ENCODE results near the gene NPY2R. TPM values are rescaled to one million over a fixed set of nuclear protein-coding genes. Genes with fewer than 3 reads are reported as not detected.

The NPY2R gene
- total and polyA plus RNA-seq, 9 donors: 0.04 to 0.79 (median 0.12) TPM; not detected in 4

DNA sequence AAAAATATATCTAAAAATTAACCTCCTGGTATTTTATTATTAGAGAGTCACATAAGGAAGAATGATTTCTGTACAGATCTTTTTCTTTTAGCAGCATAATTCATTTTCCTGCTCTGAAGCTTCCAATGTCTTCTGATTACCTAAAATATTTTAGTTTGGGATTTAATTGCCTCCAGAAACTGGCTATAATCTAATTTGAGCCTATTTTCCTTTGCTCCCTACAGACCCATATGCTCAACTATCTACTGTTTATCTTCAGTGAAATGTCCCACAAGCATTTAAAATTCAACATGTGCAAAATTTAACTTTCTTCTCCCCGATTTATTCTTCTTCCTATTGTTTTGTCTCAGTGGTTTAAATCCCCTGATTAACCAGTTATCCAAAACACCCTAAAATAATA is 29.1 kb downstream of the NPY2R start:
- no peaks in the 10 kb centered on the region for H3K36me3 ChIP-seq
- TF ChIP-seq EP300 (IDR thresholded peaks at IDR 0.05) (no peak), POLR2A (IDR thresholded peaks at IDR 0.05) (no peak)
- TF ChIP-seq, protein P1, sequence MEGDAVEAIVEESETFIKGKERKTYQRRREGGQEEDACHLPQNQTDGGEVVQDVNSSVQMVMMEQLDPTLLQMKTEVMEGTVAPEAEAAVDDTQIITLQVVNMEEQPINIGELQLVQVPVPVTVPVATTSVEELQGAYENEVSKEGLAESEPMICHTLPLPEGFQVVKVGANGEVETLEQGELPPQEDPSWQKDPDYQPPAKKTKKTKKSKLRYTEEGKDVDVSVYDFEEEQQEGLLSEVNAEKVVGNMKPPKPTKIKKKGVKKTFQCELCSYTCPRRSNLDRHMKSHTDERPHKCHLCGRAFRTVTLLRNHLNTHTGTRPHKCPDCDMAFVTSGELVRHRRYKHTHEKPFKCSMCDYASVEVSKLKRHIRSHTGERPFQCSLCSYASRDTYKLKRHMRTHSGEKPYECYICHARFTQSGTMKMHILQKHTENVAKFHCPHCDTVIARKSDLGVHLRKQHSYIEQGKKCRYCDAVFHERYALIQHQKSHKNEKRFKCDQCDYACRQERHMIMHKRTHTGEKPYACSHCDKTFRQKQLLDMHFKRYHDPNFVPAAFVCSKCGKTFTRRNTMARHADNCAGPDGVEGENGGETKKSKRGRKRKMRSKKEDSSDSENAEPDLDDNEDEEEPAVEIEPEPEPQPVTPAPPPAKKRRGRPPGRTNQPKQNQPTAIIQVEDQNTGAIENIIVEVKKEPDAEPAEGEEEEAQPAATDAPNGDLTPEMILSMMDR (IDR thresholded peaks at IDR 0.05): no peak
- no peak overlapping the region for H3K4me3 ChIP-seq
- no peaks in the 10 kb centered on the region for H3K4me1 ChIP-seq (ENCODE audit: insufficient read depth)
- no peaks in the 10 kb centered on the region for H3K9me3 ChIP-seq
- WGBS, 3 donors: 20 to 38% (median 21%) methylated on average over 1 of the region's 1 CpG
- no peak overlapping the region for H3K27ac ChIP-seq
- no peaks in the 10 kb centered on the region for H3K27me3 ChIP-seq
- intact Hi-C loops (cut with DNase I): no loop called here
- no peak for DNase-seq

DNA sequence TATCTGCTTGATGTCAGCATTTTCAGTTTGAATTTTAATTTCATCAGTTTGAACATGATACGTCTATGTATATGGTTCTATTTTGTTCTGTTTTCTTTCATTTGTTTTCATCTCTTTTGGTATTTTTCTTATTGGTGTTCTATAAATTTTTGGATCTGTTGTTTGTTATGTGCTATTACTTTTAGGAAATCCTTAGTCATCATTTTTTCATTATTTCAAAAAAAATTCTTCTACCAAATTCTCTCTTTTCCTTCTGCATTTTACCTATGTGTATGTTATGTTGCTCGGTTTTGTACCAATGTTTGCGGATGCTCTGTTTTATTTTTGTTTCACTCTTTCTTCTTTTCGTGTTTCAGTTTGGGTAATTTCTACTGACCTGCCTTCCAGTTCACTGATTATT is 32.8 kb downstream of the NPY2R start:
- Histone ChIP-seq H3K36me3 (no peaks in the 10 kb centered on the region), H3K27ac (no peak overlapping the region), H3K4me1 (ENCODE audit: insufficient read depth) (no peaks in the 10 kb centered on the region), H3K4me3 (no peak overlapping the region), H3K27me3 (no peaks in the 10 kb centered on the region), H3K9me3 (no peaks in the 10 kb centered on the region)
- WGBS, 3 donors: 92 to 94% (median 93%) methylated on average over 4 of the region's 4 CpGs
- DNase-seq: no peak
- no peak for TF ChIP-seq POLR2A (IDR thresholded peaks at IDR 0.05)
- no peak for TF ChIP-seq EP300 (IDR thresholded peaks at IDR 0.05)
- TF ChIP-seq, protein P1 (IDR thresholded peaks at IDR 0.05): no peak
- intact Hi-C loops (cut with DNase I): no loop called here

DNA sequence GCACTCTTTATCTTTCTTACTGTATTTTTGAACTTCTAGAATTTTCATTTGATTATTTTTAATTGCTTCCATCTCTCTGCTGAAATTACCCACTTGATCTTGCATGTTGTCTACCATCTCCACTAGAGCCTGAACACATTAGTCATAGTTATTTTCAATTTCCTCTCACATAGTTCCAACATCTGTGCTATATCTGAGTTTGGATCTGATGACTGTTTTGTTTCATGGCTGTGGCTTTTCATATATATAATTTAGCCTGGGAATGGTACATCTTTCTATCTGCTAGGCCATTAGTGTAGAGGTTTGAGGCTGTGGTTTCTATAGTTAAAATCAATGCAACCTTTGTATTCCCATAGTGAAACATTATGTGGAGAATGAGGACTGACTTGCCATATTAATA is 33.2 kb downstream of the NPY2R start:
- no peak overlapping the region for H3K27ac ChIP-seq
- no peaks in the 10 kb centered on the region for H3K27me3 ChIP-seq
- intact Hi-C loops (cut with DNase I): no loop called here
- no peak overlapping the region for H3K4me3 ChIP-seq
- H3K4me1 ChIP-seq (ENCODE audit: insufficient read depth): no peaks in the 10 kb centered on the region
- H3K36me3 ChIP-seq: no peaks in the 10 kb centered on the region
- no peak for DNase-seq
- no peaks in the 10 kb centered on the region for H3K9me3 ChIP-seq
- TF ChIP-seq POLR2A (IDR thresholded peaks at IDR 0.05) (no peak), EP300 (IDR thresholded peaks at IDR 0.05) (no peak)
- TF ChIP-seq, protein P1 (IDR thresholded peaks at IDR 0.05): no peak

DNA sequence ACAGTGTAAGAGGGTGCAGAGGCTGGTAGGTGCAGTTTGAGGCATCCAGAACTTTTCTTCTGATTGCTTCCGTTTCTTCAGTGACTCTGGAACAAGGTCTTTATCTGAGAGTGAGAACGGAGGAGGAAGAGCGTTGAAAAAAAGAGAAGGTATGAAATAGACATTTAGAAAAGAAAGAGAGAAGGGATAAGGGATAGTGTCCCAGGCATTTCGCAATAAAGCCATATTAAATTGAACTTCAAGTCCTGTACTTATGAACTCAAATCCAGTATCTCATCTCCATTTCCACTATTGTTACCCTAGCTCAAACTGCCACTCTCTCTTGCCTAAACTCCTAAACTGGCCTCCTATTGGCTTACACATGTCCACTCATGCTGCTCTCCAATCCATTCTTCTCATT is 36.7 kb downstream of the NPY2R start:
- no peaks in the 10 kb centered on the region for H3K4me1 ChIP-seq (ENCODE audit: insufficient read depth)
- H3K27me3 ChIP-seq: no peaks in the 10 kb centered on the region
- no peak overlapping the region for H3K27ac ChIP-seq
- no peaks in the 10 kb centered on the region for H3K36me3 ChIP-seq
- H3K9me3 ChIP-seq: no peaks in the 10 kb centered on the region
- TF ChIP-seq EP300 (IDR thresholded peaks at IDR 0.05) (no peak), POLR2A (IDR thresholded peaks at IDR 0.05) (no peak)
- TF ChIP-seq, protein P1 (IDR thresholded peaks at IDR 0.05): no peak
- intact Hi-C loops (cut with DNase I): no loop called here
- no peak overlapping the region for H3K4me3 ChIP-seq
- 81 to 90% (median 88%) methylated on average over 4 of the region's 4 CpGs for WGBS, 3 donors
- no peak for DNase-seq
